GM23338 (cell line): ENCODE results near the gene RAB44. TPM values are rescaled to one million over a fixed set of nuclear protein-coding genes. Genes with fewer than 3 reads are reported as not detected.

Experiments used
- ATAC-seq: fragments of 200-7000 bp; cut with Tn5 transposase; 3 replicates; pipeline ENCODE4 v1.9.1; 2020
- DNase-seq: peaks from one replicate; pipeline ENCODE4 v3.0.0-alpha.2; 2015; ENCODE audit warnings: low spot score
- H2AFZ ChIP-seq: fragments of 200-600 bp; sonication (generic); 2 replicates; pipeline ENCODE4 v1.8.0; 2016; ENCODE audit warnings: antibody characterized with exemption, mild to moderate bottlenecking, moderate library complexity
- H3F3A ChIP-seq: fragments of 200-600 bp; sonication (generic); replicated peaks from 2 replicates; pipeline ENCODE4 v1.8.0; 2017; ENCODE audit warnings: antibody characterized with exemption, mixed run types, low read depth
- H3K27ac ChIP-seq: fragments of 200-600 bp; sonication (generic); 2 replicates; pipeline ENCODE4 v1.6.1; 2016; ENCODE audit warnings: low read depth
- H3K27me3 ChIP-seq: fragments of 200-600 bp; sonication (generic); 2 replicates; pipeline ENCODE4 v1.8.0; 2016; ENCODE audit warnings: mild to moderate bottlenecking, mixed run types, moderate library complexity; ENCODE audit not compliant: insufficient read depth
- H3K36me3 ChIP-seq: fragments of 200-600 bp; sonication (generic); 2 replicates; pipeline ENCODE4 v1.8.0; 2016; ENCODE audit warnings: mild to moderate bottlenecking; ENCODE audit not compliant: insufficient read depth
- H3K4me1 ChIP-seq: fragments of 200-600 bp; sonication (generic); 2 replicates; pipeline ENCODE4 v1.8.0; 2016; ENCODE audit warnings: mild to moderate bottlenecking, moderate library complexity; ENCODE audit not compliant: insufficient read depth
- H3K4me2 ChIP-seq: fragments of 200-600 bp; sonication (generic); 2 replicates; pipeline ENCODE4 v1.7.1; 2017; ENCODE audit warnings: mixed run types
- H3K4me3 ChIP-seq: fragments of 200-600 bp; sonication (generic); 2 replicates; pipeline ENCODE4 v1.6.1; 2016; ENCODE audit warnings: mixed run types
- H3K79me2 ChIP-seq: fragments of 200-600 bp; sonication (generic); replicated peaks from 2 replicates; pipeline ENCODE4 v1.8.0; 2017; ENCODE audit warnings: mild to moderate bottlenecking; ENCODE audit not compliant: insufficient read depth
- H3K9me2 ChIP-seq: fragments of 200-600 bp; sonication (generic); 2 replicates; pipeline ENCODE4 v1.8.0; 2017; ENCODE audit not compliant: insufficient read depth
- H4K20me1 ChIP-seq: fragments of 200-600 bp; sonication (generic); replicated peaks from 2 replicates; pipeline ENCODE4 v1.8.0; 2017; ENCODE audit warnings: mild to moderate bottlenecking; ENCODE audit not compliant: insufficient read depth
- H3K27ac Mint-ChIP-seq: 2 replicates; pipeline ENCODE4 v1.8.0; 2020; ENCODE audit warnings: inconsistent platforms, mild to moderate bottlenecking, moderate library complexity, mixed read lengths
- H3K27me3 Mint-ChIP-seq: 3 replicates; pipeline ENCODE4 v1.8.0; 2022; ENCODE audit warnings: low read depth, mild to moderate bottlenecking, moderate library complexity, mixed read lengths, inconsistent platforms; ENCODE audit not compliant: insufficient read depth, poor library complexity
- H3K36me3 Mint-ChIP-seq: 3 replicates; pipeline ENCODE4 v1.8.0; 2021; ENCODE audit warnings: low read depth, mild to moderate bottlenecking, inconsistent platforms, moderate library complexity, mixed read lengths
- H3K4me1 Mint-ChIP-seq: 3 replicates; pipeline ENCODE4 v1.8.0; 2020; ENCODE audit warnings: mild to moderate bottlenecking, inconsistent platforms, mixed read lengths
- H3K4me3 Mint-ChIP-seq: 3 replicates; pipeline ENCODE4 v1.8.0; 2021; ENCODE audit warnings: moderate library complexity, mild to moderate bottlenecking, inconsistent platforms, mixed read lengths
- H3K9me3 Mint-ChIP-seq: 3 replicates; pipeline ENCODE4 v1.8.0; 2020; ENCODE audit warnings: moderate library complexity, mild to moderate bottlenecking, inconsistent platforms, mixed read lengths
- CREB1 ChIP-seq: fragments of 250-450 bp; sonication (Bioruptor Pico); IDR thresholded peaks from 2 replicates; pipeline ENCODE4 v1.5.0; 2020; ENCODE audit warnings: low read depth, mild to moderate bottlenecking, moderate library complexity
- EZH2 ChIP-seq: fragments of 200-600 bp; sonication (generic); IDR thresholded peaks from one replicate; pipeline ENCODE4 v1.8.0; 2017; ENCODE audit warnings: antibody characterized with exemption, mild to moderate bottlenecking, low read depth; ENCODE audit not compliant: unreplicated experiment
- EZH2phosphoT487 ChIP-seq: fragments of 200-600 bp; sonication (generic); IDR thresholded peaks from one replicate; pipeline ENCODE4 v1.8.1; 2018; ENCODE audit warnings: antibody characterized with exemption; ENCODE audit not compliant: unreplicated experiment
- JUNB ChIP-seq: IDR thresholded peaks from one replicate; pipeline ENCODE4 v1.6.1; 2016; ENCODE audit warnings: antibody characterized with exemption; ENCODE audit not compliant: unreplicated experiment
- NANOG ChIP-seq: IDR thresholded peaks from 2 replicates; pipeline ENCODE4 v1.6.1; 2016; ENCODE audit warnings: antibody characterized with exemption, borderline replicate concordance
- REST ChIP-seq: IDR thresholded peaks from one replicate; pipeline ENCODE4 v1.6.1; 2018; ENCODE audit warnings: antibody characterized with exemption; ENCODE audit not compliant: unreplicated experiment
- STAT1 ChIP-seq: IDR thresholded peaks from one replicate; pipeline ENCODE4 v1.6.1; 2016; ENCODE audit warnings: antibody characterized with exemption; ENCODE audit not compliant: unreplicated experiment
- ZNF114 ChIP-seq: fragments of 250-450 bp; sonication (Bioruptor Pico); IDR thresholded peaks from 2 replicates; pipeline ENCODE4 v1.5.0; 2020; ENCODE audit warnings: mild to moderate bottlenecking, moderate library complexity
- ZNF331 ChIP-seq: fragments of 250-450 bp; sonication (Bioruptor Pico); IDR thresholded peaks from 2 replicates; pipeline ENCODE4 v1.5.0; 2020; ENCODE audit warnings: low read depth, mild to moderate bottlenecking, moderate library complexity
- polyA plus RNA-seq: library from polyadenylated mRNA; unstranded; fragments of >200 nt; fragmentation: Nextera tagmentation; extraction: Ambion mirVana; gene quantifications from 2 replicates; pipeline ENCODE4 v1.2.1, GENCODE V29; 2016
- total RNA-seq: library from RNA; depleted of rRNA; stranded (reverse); fragments of >200 nt; shearing (Covaris generic); gene quantifications from 2 replicates; pipeline ENCODE4 v1.2.3, GENCODE V29; 2014
- TF ChIP-seq, protein P1 (sequence below): fragments of 250-450 bp; sonication (Bioruptor Pico); IDR thresholded peaks from 2 replicates; pipeline ENCODE4 v1.5.0; 2020; ENCODE audit warnings: mild to moderate bottlenecking, moderate library complexity
- TF ChIP-seq, protein P2 (sequence below), 2 experiments: fragments of 200-600 bp in 1 of 2; sonication (generic) in 1 of 2; conservative IDR thresholded peaks; 2 replicates each; pipeline versions ENCODE4 v1.5.1 to v1.6.1; 2016 to 2017; ENCODE audit warnings: antibody characterized with exemption in 2 of 2, low read depth in 2 of 2, mild to moderate bottlenecking in 2 of 2, moderate library complexity in 1 of 2

RAB44 gene
- total and polyA plus RNA-seq, 2 experiments from 2014 or later: not detected

DNA sequence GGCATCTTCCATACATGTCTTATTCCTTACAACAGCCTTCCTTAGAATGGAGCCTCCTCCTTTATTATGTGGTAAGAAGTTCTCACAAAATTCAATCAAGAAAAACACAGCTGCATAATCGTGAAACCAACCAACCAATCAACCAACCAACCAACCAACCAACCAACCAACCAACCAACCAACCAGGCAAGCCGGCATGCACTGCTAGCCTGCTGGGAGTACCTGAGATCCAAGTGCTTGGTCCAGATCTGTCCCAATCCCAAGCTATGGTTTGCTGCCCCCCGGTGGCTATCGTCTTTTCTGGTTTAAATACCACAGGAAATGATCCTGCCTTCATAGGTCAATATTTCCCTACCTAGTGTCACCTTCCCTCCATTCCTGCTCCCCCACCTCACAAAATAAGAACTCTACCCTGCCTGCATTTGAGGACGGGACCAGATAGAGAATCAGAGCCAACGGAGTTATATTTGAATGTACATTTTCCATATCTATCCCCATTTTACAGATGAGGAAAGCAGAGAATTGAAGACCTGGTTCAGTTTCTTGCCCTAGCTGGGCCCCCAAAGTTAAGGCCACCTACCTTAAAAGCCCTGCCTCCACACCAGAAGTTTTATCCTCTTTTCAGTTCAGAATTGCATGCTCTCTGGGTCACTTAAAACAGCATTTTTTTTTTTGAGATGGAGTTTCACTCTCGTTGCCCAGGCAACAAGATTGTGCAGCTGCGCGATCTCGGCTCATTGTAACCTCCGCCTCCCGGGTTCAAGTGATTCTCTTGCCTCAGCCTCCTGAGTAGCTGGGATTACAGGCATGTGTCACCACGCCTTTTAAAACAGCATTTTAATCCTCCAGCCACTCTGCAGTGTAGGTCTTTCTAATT is 27.1 kb downstream of the RAB44 start (continued):
- TF ChIP-seq, protein P1, sequence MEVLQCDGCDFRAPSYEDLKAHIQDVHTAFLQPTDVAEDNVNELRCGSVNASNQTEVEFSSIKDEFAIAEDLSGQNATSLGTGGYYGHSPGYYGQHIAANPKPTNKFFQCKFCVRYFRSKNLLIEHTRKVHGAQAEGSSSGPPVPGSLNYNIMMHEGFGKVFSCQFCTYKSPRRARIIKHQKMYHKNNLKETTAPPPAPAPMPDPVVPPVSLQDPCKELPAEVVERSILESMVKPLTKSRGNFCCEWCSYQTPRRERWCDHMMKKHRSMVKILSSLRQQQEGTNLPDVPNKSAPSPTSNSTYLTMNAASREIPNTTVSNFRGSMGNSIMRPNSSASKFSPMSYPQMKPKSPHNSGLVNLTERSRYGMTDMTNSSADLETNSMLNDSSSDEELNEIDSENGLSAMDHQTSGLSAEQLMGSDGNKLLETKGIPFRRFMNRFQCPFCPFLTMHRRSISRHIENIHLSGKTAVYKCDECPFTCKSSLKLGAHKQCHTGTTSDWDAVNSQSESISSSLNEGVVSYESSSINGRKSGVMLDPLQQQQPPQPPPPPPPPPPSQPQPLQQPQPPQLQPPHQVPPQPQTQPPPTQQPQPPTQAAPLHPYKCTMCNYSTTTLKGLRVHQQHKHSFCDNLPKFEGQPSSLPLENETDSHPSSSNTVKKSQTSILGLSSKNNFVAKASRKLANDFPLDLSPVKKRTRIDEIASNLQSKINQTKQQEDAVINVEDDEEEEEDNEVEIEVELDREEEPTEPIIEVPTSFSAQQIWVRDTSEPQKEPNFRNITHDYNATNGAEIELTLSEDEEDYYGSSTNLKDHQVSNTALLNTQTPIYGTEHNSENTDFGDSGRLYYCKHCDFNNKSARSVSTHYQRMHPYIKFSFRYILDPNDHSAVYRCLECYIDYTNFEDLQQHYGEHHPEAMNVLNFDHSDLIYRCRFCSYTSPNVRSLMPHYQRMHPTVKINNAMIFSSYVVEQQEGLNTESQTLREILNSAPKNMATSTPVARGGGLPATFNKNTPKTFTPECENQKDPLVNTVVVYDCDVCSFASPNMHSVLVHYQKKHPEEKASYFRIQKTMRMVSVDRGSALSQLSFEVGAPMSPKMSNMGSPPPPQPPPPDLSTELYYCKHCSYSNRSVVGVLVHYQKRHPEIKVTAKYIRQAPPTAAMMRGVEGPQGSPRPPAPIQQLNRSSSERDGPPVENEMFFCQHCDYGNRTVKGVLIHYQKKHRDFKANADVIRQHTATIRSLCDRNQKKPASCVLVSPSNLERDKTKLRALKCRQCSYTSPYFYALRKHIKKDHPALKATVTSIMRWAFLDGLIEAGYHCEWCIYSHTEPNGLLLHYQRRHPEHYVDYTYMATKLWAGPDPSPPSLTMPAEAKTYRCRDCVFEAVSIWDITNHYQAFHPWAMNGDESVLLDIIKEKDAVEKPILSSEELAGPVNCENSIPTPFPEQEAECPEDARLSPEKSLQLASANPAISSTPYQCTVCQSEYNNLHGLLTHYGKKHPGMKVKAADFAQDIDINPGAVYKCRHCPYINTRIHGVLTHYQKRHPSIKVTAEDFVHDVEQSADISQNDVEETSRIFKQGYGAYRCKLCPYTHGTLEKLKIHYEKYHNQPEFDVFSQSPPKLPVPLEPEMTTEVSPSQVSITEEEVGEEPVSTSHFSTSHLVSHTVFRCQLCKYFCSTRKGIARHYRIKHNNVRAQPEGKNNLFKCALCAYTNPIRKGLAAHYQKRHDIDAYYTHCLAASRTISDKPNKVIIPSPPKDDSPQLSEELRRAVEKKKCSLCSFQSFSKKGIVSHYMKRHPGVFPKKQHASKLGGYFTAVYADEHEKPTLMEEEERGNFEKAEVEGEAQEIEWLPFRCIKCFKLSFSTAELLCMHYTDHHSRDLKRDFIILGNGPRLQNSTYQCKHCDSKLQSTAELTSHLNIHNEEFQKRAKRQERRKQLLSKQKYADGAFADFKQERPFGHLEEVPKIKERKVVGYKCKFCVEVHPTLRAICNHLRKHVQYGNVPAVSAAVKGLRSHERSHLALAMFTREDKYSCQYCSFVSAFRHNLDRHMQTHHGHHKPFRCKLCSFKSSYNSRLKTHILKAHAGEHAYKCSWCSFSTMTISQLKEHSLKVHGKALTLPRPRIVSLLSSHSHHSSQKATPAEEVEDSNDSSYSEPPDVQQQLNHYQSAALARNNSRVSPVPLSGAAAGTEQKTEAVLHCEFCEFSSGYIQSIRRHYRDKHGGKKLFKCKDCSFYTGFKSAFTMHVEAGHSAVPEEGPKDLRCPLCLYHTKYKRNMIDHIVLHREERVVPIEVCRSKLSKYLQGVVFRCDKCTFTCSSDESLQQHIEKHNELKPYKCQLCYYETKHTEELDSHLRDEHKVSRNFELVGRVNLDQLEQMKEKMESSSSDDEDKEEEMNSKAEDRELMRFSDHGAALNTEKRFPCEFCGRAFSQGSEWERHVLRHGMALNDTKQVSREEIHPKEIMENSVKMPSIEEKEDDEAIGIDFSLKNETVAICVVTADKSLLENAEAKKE (CRISPR knock-in tag): 0 out of 2 replicates have a peak, but pooled peaks have one; percentile 43
- no peak for TF ChIP-seq ZNF331
- TF ChIP-seq JUNB: no peak

DNA sequence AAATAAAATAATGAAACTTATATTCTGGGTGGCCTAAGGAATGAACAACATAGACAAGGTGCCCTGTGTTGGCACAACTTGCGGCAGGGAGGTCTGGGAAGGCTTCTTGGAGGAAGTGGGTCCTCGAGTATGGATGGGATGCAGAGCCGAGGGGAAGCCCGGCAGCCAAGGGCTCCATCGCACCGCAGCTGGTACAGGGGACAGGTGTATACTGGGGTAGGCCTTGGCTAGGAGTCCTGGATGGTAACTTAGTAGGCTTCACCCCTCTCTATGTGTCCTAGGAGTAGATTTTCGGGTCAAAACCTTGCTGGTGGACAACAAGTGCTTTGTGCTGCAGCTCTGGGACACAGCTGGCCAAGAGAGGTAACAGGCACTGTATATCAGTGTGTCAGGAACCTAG is 28.0 kb downstream of the RAB44 start:
- no peak for DNase-seq
- TF ChIP-seq EZH2 (no peak), REST (no peak), EZH2phosphoT487 (no peak), STAT1 (no peak), ZNF331 (no peak), ZNF114 (CRISPR knock-in tag) (no peak), CREB1 (no peak), NANOG (no peak)
- TF ChIP-seq, protein P2, sequence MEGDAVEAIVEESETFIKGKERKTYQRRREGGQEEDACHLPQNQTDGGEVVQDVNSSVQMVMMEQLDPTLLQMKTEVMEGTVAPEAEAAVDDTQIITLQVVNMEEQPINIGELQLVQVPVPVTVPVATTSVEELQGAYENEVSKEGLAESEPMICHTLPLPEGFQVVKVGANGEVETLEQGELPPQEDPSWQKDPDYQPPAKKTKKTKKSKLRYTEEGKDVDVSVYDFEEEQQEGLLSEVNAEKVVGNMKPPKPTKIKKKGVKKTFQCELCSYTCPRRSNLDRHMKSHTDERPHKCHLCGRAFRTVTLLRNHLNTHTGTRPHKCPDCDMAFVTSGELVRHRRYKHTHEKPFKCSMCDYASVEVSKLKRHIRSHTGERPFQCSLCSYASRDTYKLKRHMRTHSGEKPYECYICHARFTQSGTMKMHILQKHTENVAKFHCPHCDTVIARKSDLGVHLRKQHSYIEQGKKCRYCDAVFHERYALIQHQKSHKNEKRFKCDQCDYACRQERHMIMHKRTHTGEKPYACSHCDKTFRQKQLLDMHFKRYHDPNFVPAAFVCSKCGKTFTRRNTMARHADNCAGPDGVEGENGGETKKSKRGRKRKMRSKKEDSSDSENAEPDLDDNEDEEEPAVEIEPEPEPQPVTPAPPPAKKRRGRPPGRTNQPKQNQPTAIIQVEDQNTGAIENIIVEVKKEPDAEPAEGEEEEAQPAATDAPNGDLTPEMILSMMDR (conservative IDR thresholded peaks at IDR 0.05; ENCODE audit: low read depth in 2 of 2): no peak
- Histone ChIP-seq H3K4me2 (no peak overlapping the region), H3K79me2 (no peaks in the 10 kb centered on the region), H3K36me3 (no peaks in the 10 kb centered on the region), H3K4me3 (no peak overlapping the region), H4K20me1 (no peaks in the 10 kb centered on the region), H3K9me2 (0 out of 2 replicates have a peak, but pooled peaks cover 3% of the 10 kb centered on the region), H2AFZ (no peak overlapping the region), H3K4me1 (no peaks in the 10 kb centered on the region), H3K27me3 (no peaks in the 10 kb centered on the region), H3K27ac (no peak overlapping the region), H3F3A (no peaks in the 10 kb centered on the region)
- no peak for ATAC-seq
- Mint-ChIP-seq H3K4me1 (peaks cover 2% of the 10 kb centered on the region; the same call in 2 of the 3 replicates), H3K4me3 (no peak overlapping the region), H3K36me3 (no peaks in the 10 kb centered on the region), H3K27ac (no peak overlapping the region), H3K9me3 (no peaks in the 10 kb centered on the region), H3K27me3 (no peaks in the 10 kb centered on the region)
